Measurements from ENCODE around the gene PLCD3. TPM values are rescaled to one million over a fixed set of nuclear protein-coding genes. Genes with fewer than 3 reads are reported as not detected.

PLCD3 gene
- total and polyA plus RNA-seq, 2 of the 4 experiments (the other 2 are of a cell fraction), result 5.6 to 36.6 TPM

- no peak for TF ChIP-seq USF2 (IDR thresholded peaks at IDR 0.05; ENCODE audit: low read depth, low read length)
Observed at GRCh38 chr17:45137561-45138305, 5.4 kb upstream of the PLCD3 start (continued).

- H3K4me2 ChIP-seq (ENCODE audit: low read depth, low read length), result no peak overlapping the region
- H2BK5ac ChIP-seq (ENCODE audit: low read depth, low read length, poor library complexity, severe bottlenecking), result no peak overlapping the region
- ATAC-seq (ENCODE audit: low read depth) (no peak), DNase-seq (no peak)
- dilution Hi-C loops (cut with HindIII; ENCODE audit: low sequenced_read_pairs, unreplicated experiment), result no loop called here
- H3K4ac ChIP-seq (ENCODE audit: low read depth, low read length), result no peak overlapping the region
- in situ Hi-C loops (cut with MboI; ENCODE audit: low sequenced_read_pairs), result loop anchor here (5.0 kb wide), 1 partner anchor 60 kb away; no protein-coding TSS in a partner anchor
- no peak overlapping the region for H2BK15ac ChIP-seq (ENCODE audit: low read depth, low read length)
- peaks cover 2% of the 10 kb centered on the region; the same call in 1 of the 2 replicates for H3K36me3 ChIP-seq (ENCODE audit: control insufficient read depth, insufficient read depth, low read length)
- no peak overlapping the region for H3K18ac ChIP-seq (ENCODE audit: low read depth, low read length)
- H3K4me1 ChIP-seq (ENCODE audit: control insufficient read depth, insufficient read depth, low read length), result peaks cover 7% of the 10 kb centered on the region; the same call in 1 of the 2 replicates
- H4K20me1 ChIP-seq (ENCODE audit: insufficient read depth, low read length), result no peaks in the 10 kb centered on the region
- no peak overlapping the region for H2BK20ac ChIP-seq (ENCODE audit: low read depth, low read length)
- no TSS peak for BruUV-seq (replicated peaks)
- no peak overlapping the region for H3K4me3 ChIP-seq (ENCODE audit: insufficient read depth, low read depth, low read length)
- H4K8ac ChIP-seq (ENCODE audit: low read depth in 2 of 2, low read length in 2 of 2), result no peak overlapping the region
- no peaks in the 10 kb centered on the region for H3K9me1 ChIP-seq (ENCODE audit: insufficient read depth, low read length)
- no peak overlapping the region for H3K56ac ChIP-seq (ENCODE audit: extremely low read depth, insufficient read depth, low read length)
- WGBS, 2 experiments (ENCODE audit: extremely low coverage in 2 of 2, insufficient read length in 1 of 2), result 95% methylated on average over 4 of the region's 12 CpGs; no CpG with 5 or more reads in 1 of the 2 experiments
- ChIA-PET CTCF (interaction anchor here (0.8 to 2.3 kb wide), 3 partner anchors 13 to 61 kb away, joined by 4 to 32 read pairs (median 5); partner anchors contain the start of gene HEXIM1), POLR2A (ENCODE audit: unreplicated experiment) (interaction anchor here (2.4 kb wide), 1 partner anchor 12 kb away, joined by 33 read pairs; the partner anchor contains the start of gene HEXIM1)
- H3K27ac ChIP-seq (ENCODE audit: insufficient read depth, low read length), result no peak overlapping the region
- H4K5ac ChIP-seq (ENCODE audit: low read depth, low read length), result no peak overlapping the region
- H3K9me3 ChIP-seq (ENCODE audit: control insufficient read depth, insufficient read depth, low read length), result no peaks in the 10 kb centered on the region
- 0 out of 2 replicates have a peak overlapping the region, but pooled peaks have one; percentile 30 for H2AK5ac ChIP-seq (ENCODE audit: low read depth, low read length)
- H4K91ac ChIP-seq (ENCODE audit: insufficient read depth, low read depth, low read length), result no peak overlapping the region
- peak overlapping the region; percentile 44 for H2AK9ac ChIP-seq (replicated peaks; ENCODE audit: low read depth, low read length, poor library complexity)
- H3K9ac ChIP-seq (ENCODE audit: low read depth, low read length), result no peak overlapping the region; the same call in 1 of the 2 replicates
- H2BK120ac ChIP-seq (ENCODE audit: low read depth, low read length), result no peak overlapping the region
- no peak overlapping the region for H3K23ac ChIP-seq (ENCODE audit: low read depth, low read length)
- no peak overlapping the region for H3K14ac ChIP-seq (replicated peaks; ENCODE audit: low read depth, low read length)
- intact Hi-C loops (cut with micrococcal nuclease), result no loop called here
- no peaks in the 10 kb centered on the region for H3K27me3 ChIP-seq (ENCODE audit: control insufficient read depth, insufficient read depth, low read length)
- H2AFZ ChIP-seq (replicated peaks; ENCODE audit: low read length, poor library complexity), result peak overlapping the region; percentile 52
- H3K79me1 ChIP-seq (ENCODE audit: low read depth in 1 of 2, low read length in 2 of 2), result peaks cover 4 to 8% of the 10 kb centered on the region in 2 experiments; a peak in 3 of 4 replicates
- TF ChIP-seq CTCF (conservative IDR thresholded peaks at IDR 0.05; ENCODE audit: low read depth, low read length), result no peak
- no peak for TF ChIP-seq SMC3 (IDR thresholded peaks at IDR 0.05; ENCODE audit: low read depth, low read length)
- TF ChIP-seq MAZ (IDR thresholded peaks at IDR 0.05; ENCODE audit: borderline replicate concordance, low read depth, low read length), result no peak
- no peak for TF ChIP-seq CHD1 (IDR thresholded peaks at IDR 0.05; ENCODE audit: low read depth, low read length)
- no peak for TF ChIP-seq MXI1 (IDR thresholded peaks at IDR 0.05; ENCODE audit: borderline replicate concordance, low read depth, low read length)
- no peak for TF ChIP-seq POLR2A (IDR thresholded peaks at IDR 0.05; ENCODE audit: low read depth, low read length)
- TF ChIP-seq RAD21 (IDR thresholded peaks at IDR 0.05; ENCODE audit: low read length), result no peak
- TF ChIP-seq CEBPB (IDR thresholded peaks at IDR 0.05; ENCODE audit: low read depth, low read length), result no peak
- TF ChIP-seq FOS (IDR thresholded peaks at IDR 0.05; ENCODE audit: low read depth, low read length), result no peak
Observed at GRCh38 chr17:45136846-45137560, 4.7 kb upstream of the PLCD3 start.
